ENCODE measurements around the gene SKIC2.
"Not testable (repeated sequence)": the region's sequence is repeated elsewhere in the genome, so short reads cannot be mapped to it uniquely, and the experiment has no call there.

SKIC2 gene

GRCh38 chr6:31958741-31959739 is at the start of gene SKIC2, which contains the start of gene NELFE:
Gene SKIC2 (plus strand): TSS chr6:31959175. CDS start chr6:31959193, 18 bp downstream.
Gene NELFE (minus strand): TSS chr6:31958971. CDS start chr6:31958446, 525 bp downstream.
- no peak for FAIRE-seq

- not testable (repeated sequence) for FAIRE-seq
These were observed 49.7 kb upstream of the SKIC2 start for GRCh38 chr6:31909298-31909697.

GRCh38 chr6:31911826-31912585 is 47.0 kb upstream of the SKIC2 start:
- no peak for FAIRE-seq

GRCh38 chr6:31915351-31915750 is 43.6 kb upstream of the SKIC2 start:
- no peak for FAIRE-seq

GRCh38 chr6:31915756-31916155 is 43.2 kb upstream of the SKIC2 start:
- FAIRE-seq = no peak

GRCh38 chr6:31918069-31918720 is 40.8 kb upstream of the SKIC2 start:
- no peak for FAIRE-seq

GRCh38 chr6:31919624-31920303 is 39.2 kb upstream of the SKIC2 start:
- FAIRE-seq = no peak

GRCh38 chr6:31920811-31921210 is 38.2 kb upstream of the SKIC2 start:
- FAIRE-seq = no peak

- no peak for FAIRE-seq
These were observed 36.0 kb upstream of the SKIC2 start for GRCh38 chr6:31922942-31923341.

- FAIRE-seq = no peak
These were observed 31.6 kb upstream of the SKIC2 start, which contains the start of gene C2 for GRCh38 chr6:31927242-31927862. Gene C2 (plus strand): TSS chr6:31927717. CDS start chr6:31927753, 36 bp downstream.

GRCh38 chr6:31927863-31928671 is 30.9 kb upstream of the SKIC2 start:
- no peak for FAIRE-seq

- no peak for FAIRE-seq
These were observed 30.4 kb upstream of the SKIC2 start for GRCh38 chr6:31928672-31928939.

GRCh38 chr6:31930962-31931361 is 28.0 kb upstream of the SKIC2 start:
- no peak for FAIRE-seq

- not testable (repeated sequence) for FAIRE-seq
These were observed 26.8 kb upstream of the SKIC2 start for GRCh38 chr6:31932137-31932536.

GRCh38 chr6:31933537-31933936 is 25.4 kb upstream of the SKIC2 start:
- FAIRE-seq = no peak

GRCh38 chr6:31935021-31935420 is 24.0 kb upstream of the SKIC2 start:
- no peak for FAIRE-seq

- FAIRE-seq = no peak
These were observed 23.2 kb upstream of the SKIC2 start for GRCh38 chr6:31935823-31936222.

GRCh38 chr6:31940256-31940664 is 18.7 kb upstream of the SKIC2 start:
- no peak for FAIRE-seq

GRCh38 chr6:31943742-31944141 is 15.2 kb upstream of the SKIC2 start:
- no peak for FAIRE-seq

GRCh38 chr6:31945154-31945506 is 13.8 kb upstream of the SKIC2 start:
- FAIRE-seq = no peak
